ENCODE data around the gene DPP10. TPM values are rescaled to one million over a fixed set of nuclear protein-coding genes. Genes with fewer than 3 reads are reported as not detected.

The DPP10 gene
- total RNA-seq, 1 donor from 2014 or later: 1.1 TPM

GRCh38 chr2:114699423-114699944, 257.0 kb downstream of the DPP10 start:
- DNase-seq (ENCODE audit: low read depth) (no peak), FAIRE-seq (no peak)
- H3K36me3 ChIP-seq (ENCODE audit: insufficient read depth, low read length): no peaks in the 10 kb centered on the region
- no peaks in the 10 kb centered on the region for H4K20me1 ChIP-seq (ENCODE audit: insufficient read depth, low read length)
- H3K9ac ChIP-seq (ENCODE audit: low read length): no peak overlapping the region
- H3K27me3 Mint-ChIP-seq (ENCODE audit: low read depth, unreplicated experiment): no peaks in the 10 kb centered on the region
- H3K36me3 Mint-ChIP-seq (ENCODE audit: low read depth, unreplicated experiment): no peaks in the 10 kb centered on the region
- TF ChIP-seq, protein P1, sequence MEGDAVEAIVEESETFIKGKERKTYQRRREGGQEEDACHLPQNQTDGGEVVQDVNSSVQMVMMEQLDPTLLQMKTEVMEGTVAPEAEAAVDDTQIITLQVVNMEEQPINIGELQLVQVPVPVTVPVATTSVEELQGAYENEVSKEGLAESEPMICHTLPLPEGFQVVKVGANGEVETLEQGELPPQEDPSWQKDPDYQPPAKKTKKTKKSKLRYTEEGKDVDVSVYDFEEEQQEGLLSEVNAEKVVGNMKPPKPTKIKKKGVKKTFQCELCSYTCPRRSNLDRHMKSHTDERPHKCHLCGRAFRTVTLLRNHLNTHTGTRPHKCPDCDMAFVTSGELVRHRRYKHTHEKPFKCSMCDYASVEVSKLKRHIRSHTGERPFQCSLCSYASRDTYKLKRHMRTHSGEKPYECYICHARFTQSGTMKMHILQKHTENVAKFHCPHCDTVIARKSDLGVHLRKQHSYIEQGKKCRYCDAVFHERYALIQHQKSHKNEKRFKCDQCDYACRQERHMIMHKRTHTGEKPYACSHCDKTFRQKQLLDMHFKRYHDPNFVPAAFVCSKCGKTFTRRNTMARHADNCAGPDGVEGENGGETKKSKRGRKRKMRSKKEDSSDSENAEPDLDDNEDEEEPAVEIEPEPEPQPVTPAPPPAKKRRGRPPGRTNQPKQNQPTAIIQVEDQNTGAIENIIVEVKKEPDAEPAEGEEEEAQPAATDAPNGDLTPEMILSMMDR (IDR thresholded peaks at IDR 0.05; ENCODE audit: insufficient read depth, low read depth, low read length): no peak
- no peak for TF ChIP-seq EZH2 (IDR thresholded peaks at IDR 0.05; ENCODE audit: insufficient read depth, low read length)
- H3K9me3 Mint-ChIP-seq (ENCODE audit: unreplicated experiment): no peaks in the 10 kb centered on the region
- H3K4me2 ChIP-seq (ENCODE audit: low read length): no peak overlapping the region
- H3K4me1 ChIP-seq (ENCODE audit: insufficient read depth, low read length): no peaks in the 10 kb centered on the region
- H3K27ac Mint-ChIP-seq (ENCODE audit: unreplicated experiment): no peak overlapping the region
- H3K4me3 Mint-ChIP-seq (ENCODE audit: unreplicated experiment): no peak overlapping the region
- H3K27ac ChIP-seq (ENCODE audit: low read depth, low read length): no peak overlapping the region
- H3K4me1 Mint-ChIP-seq (ENCODE audit: low read depth, unreplicated experiment): peaks cover 8% of the 10 kb centered on the region
- no peak overlapping the region for H3K4me3 ChIP-seq (ENCODE audit: insufficient read depth, low read depth, low read length)
- H3K79me2 ChIP-seq (ENCODE audit: insufficient read depth, low read length): no peaks in the 10 kb centered on the region
- peaks cover 2% of the 10 kb centered on the region for H3K9me3 ChIP-seq (ENCODE audit: insufficient read depth, low read depth, low read length)
- no peaks in the 10 kb centered on the region for H3K27me3 ChIP-seq (ENCODE audit: insufficient read depth, low read length)
- no peak overlapping the region for H2AFZ ChIP-seq (ENCODE audit: low read depth, low read length)

DNA sequence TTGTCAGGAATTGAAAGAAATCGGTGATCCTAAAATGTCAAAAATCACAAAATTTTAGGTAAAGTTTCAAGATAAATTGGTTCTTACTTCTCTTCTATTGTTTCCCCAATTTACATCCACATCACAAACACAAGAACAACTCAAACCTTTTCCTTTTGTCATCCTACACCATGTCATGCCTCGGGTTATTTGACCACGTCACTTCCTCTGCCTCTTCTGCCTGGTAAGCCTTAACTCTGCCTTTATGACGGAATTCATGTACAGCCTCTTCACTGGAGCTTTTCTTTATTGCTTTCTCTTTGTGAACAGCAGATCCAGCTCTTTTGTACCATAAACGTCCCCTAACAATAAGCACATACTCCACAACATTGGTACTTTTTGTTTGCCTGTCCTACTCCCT, 258.0 kb downstream of the DPP10 start:
- H3K79me2 ChIP-seq (ENCODE audit: insufficient read depth, low read length): no peaks in the 10 kb centered on the region
- no peak overlapping the region for H3K9ac ChIP-seq (ENCODE audit: low read length)
- peaks cover 2% of the 10 kb centered on the region for H3K9me3 ChIP-seq (ENCODE audit: insufficient read depth, low read depth, low read length)
- no peaks in the 10 kb centered on the region for H3K4me1 ChIP-seq (ENCODE audit: insufficient read depth, low read length)
- H3K36me3 ChIP-seq (ENCODE audit: insufficient read depth, low read length): no peaks in the 10 kb centered on the region
- Mint-ChIP-seq H3K27ac (ENCODE audit: unreplicated experiment) (no peak overlapping the region), H3K9me3 (ENCODE audit: unreplicated experiment) (no peaks in the 10 kb centered on the region), H3K36me3 (ENCODE audit: low read depth, unreplicated experiment) (no peaks in the 10 kb centered on the region), H3K4me3 (ENCODE audit: unreplicated experiment) (no peak overlapping the region), H3K27me3 (ENCODE audit: low read depth, unreplicated experiment) (no peaks in the 10 kb centered on the region), H3K4me1 (ENCODE audit: low read depth, unreplicated experiment) (peaks cover 8% of the 10 kb centered on the region)
- no peak for DNase-seq (ENCODE audit: low read depth)
- no peak for FAIRE-seq
- no peak overlapping the region for H2AFZ ChIP-seq (ENCODE audit: low read depth, low read length)
- no peak overlapping the region for H3K4me3 ChIP-seq (ENCODE audit: insufficient read depth, low read depth, low read length)
- no peak overlapping the region for H3K27ac ChIP-seq (ENCODE audit: low read depth, low read length)
- TF ChIP-seq, protein P1 (IDR thresholded peaks at IDR 0.05; ENCODE audit: insufficient read depth, low read depth, low read length): no peak
- TF ChIP-seq EZH2 (IDR thresholded peaks at IDR 0.05; ENCODE audit: insufficient read depth, low read length): no peak
- no peaks in the 10 kb centered on the region for H3K27me3 ChIP-seq (ENCODE audit: insufficient read depth, low read length)
- no peak overlapping the region for H3K4me2 ChIP-seq (ENCODE audit: low read length)
- H4K20me1 ChIP-seq (ENCODE audit: insufficient read depth, low read length): no peaks in the 10 kb centered on the region

DNA sequence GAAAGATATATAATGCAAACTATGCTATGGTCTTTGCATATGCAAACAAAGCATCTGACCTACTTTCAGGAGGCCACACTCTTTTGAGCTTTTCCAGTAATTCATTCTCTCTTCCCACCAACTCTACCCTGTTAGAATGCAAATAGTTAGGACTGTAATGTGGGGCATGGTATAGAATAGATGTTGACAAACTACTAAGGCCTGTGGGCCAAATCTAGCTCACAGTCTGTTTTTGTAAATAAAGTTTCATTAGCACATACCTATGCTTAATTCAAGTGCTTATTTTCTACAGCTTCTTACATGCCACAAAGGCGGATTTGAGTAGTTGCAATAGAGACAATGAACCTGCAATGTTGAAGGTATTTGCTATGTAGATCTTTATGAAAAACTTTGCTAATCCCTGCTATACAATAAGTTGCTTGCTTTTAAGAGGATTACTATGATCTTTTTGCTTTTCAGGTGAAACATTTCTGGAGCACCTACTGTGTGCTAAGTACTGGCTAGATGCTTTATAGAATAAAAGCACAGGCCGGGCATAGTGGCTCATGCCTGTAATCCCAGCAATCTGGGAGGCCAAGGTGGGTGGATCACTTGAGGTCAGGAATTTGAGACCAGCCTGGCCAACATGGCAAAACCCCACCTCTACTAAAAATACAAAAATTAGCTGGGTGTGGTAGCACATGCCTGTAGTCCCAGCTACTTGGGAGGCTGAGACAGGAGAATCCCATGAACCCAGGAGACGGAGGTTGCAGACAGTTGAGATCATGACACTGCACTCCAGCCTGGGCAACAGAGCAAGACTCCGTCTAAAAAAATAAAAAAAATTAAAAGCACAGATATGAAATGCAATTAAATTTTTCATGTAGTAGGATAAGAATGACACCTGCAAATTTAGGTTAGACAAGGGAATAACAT, 267.8 kb downstream of the DPP10 start:
- Histone ChIP-seq H3K4me2 (ENCODE audit: low read length) (no peak overlapping the region), H3K36me3 (ENCODE audit: insufficient read depth, low read length) (no peaks in the 10 kb centered on the region), H4K20me1 (ENCODE audit: insufficient read depth, low read length) (no peaks in the 10 kb centered on the region), H3K9ac (ENCODE audit: low read length) (no peak overlapping the region), H3K4me3 (ENCODE audit: insufficient read depth, low read depth, low read length) (no peak overlapping the region), H2AFZ (ENCODE audit: low read depth, low read length) (no peak overlapping the region), H3K4me1 (ENCODE audit: insufficient read depth, low read length) (no peaks in the 10 kb centered on the region), H3K27ac (ENCODE audit: low read depth, low read length) (no peak overlapping the region), H3K27me3 (ENCODE audit: insufficient read depth, low read length) (no peaks in the 10 kb centered on the region), H3K9me3 (ENCODE audit: insufficient read depth, low read depth, low read length) (no peaks in the 10 kb centered on the region), H3K79me2 (ENCODE audit: insufficient read depth, low read length) (no peaks in the 10 kb centered on the region)
- Mint-ChIP-seq H3K4me1 (ENCODE audit: low read depth, unreplicated experiment) (no peaks in the 10 kb centered on the region), H3K36me3 (ENCODE audit: low read depth, unreplicated experiment) (no peaks in the 10 kb centered on the region), H3K9me3 (ENCODE audit: unreplicated experiment) (no peaks in the 10 kb centered on the region), H3K27me3 (ENCODE audit: low read depth, unreplicated experiment) (no peaks in the 10 kb centered on the region), H3K4me3 (ENCODE audit: unreplicated experiment) (no peak overlapping the region), H3K27ac (ENCODE audit: unreplicated experiment) (no peak overlapping the region)
- TF ChIP-seq EZH2 (IDR thresholded peaks at IDR 0.05; ENCODE audit: insufficient read depth, low read length): no peak
- TF ChIP-seq, protein P1 (IDR thresholded peaks at IDR 0.05; ENCODE audit: insufficient read depth, low read depth, low read length): no peak
- DNase-seq (ENCODE audit: low read depth) (no peak), FAIRE-seq (no peak)
